B cell (primary cell): ENCODE measurements around the gene COBLL1. TPM values are rescaled to one million over a fixed set of nuclear protein-coding genes. Genes with fewer than 3 reads are reported as not detected.

Source experiments
- ATAC-seq: fragments of 200-7000 bp; cut with Tn5 transposase; one replicate; pipeline ENCODE4 v1.10.0; 2021; ENCODE audit warnings: low read depth, mild to moderate bottlenecking, moderate number of reproducible peaks, moderate library complexity
- CTCF ChIA-PET: fragments of 350-600 bp; sonication (Branson Sonifier 250); formaldehyde crosslinking; loops from one replicate; lab custom pipeline; 2021; ENCODE audit warnings: antibody characterized with exemption, inconsistent platforms; lab: Charles Lee
- POLR2A ChIA-PET: fragments of 350-600 bp; sonication (Branson Sonifier 250); formaldehyde crosslinking; loops from one replicate; lab custom pipeline; 2021; ENCODE audit warnings: antibody characterized with exemption; lab: Charles Lee
- DNase-seq: peaks from one replicate; pipeline ENCODE4 v3.0.0; 2013
- H2AFZ ChIP-seq: 2 replicates; pipeline ENCODE4 v1.6.1; 2012; ENCODE audit warnings: mild to moderate bottlenecking, low read depth, low read length; ENCODE audit not compliant: insufficient read depth, poor library complexity, severe bottlenecking
- H3K27ac ChIP-seq, 2 donors: 1 replicate in 1 of 2; 2 replicates in 1 of 2; pipeline ENCODE4 v1.5.1; 2012 to 2013; ENCODE audit warnings: low read length in 2 of 2, mild to moderate bottlenecking in 2 of 2, moderate library complexity in 1 of 2
- H3K27me3 ChIP-seq, 4 experiments: fragments of 200-600 bp in 1 of 4; sonication (generic) in 1 of 4; replicated peaks in 1 of 4; 1 replicate in 2 of 4; 2 replicates in 2 of 4; pipeline versions ENCODE4 v1.6.1 to v1.7.0; 2013 to 2016; ENCODE audit warnings: low read length in 3 of 4, mild to moderate bottlenecking in 2 of 4, mixed read lengths in 1 of 4, moderate library complexity in 1 of 4; ENCODE audit not compliant: insufficient read depth in 4 of 4, control insufficient read depth in 3 of 4; ENCODE audit errors: control extremely low read depth in 1 of 4
- H3K36me3 ChIP-seq, 2 experiments: replicated peaks in 1 of 2; 1 replicate in 1 of 2; 2 replicates in 1 of 2; pipeline versions ENCODE4 v1.6.1 to v1.7.1; 2013; ENCODE audit warnings: low read length in 1 of 2; ENCODE audit not compliant: insufficient read depth in 2 of 2, control insufficient read depth in 1 of 2; ENCODE audit errors: control extremely low read depth in 1 of 2, extremely low read depth in 1 of 2
- H3K4me1 ChIP-seq, 2 donors: fragments of 200-600 bp in 1 of 2; sonication (generic) in 1 of 2; 1 replicate in 1 of 2; 2 replicates in 1 of 2; pipeline versions ENCODE4 v1.5.1 to v1.6.1; 2013 to 2017; ENCODE audit warnings: low read length in 2 of 2; ENCODE audit not compliant: control insufficient read depth in 2 of 2, insufficient read depth in 2 of 2
- H3K4me2 ChIP-seq: replicated peaks from 2 replicates; pipeline ENCODE3; 2012; ENCODE audit warnings: mild to moderate bottlenecking, low read depth, low read length; ENCODE audit not compliant: poor library complexity, severe bottlenecking
- H3K4me3 ChIP-seq, 5 experiments: fragments of 200-600 bp in 1 of 5; sonication (generic) in 1 of 5; 1 replicate in 3 of 5; 2 replicates in 2 of 5; pipeline versions ENCODE4 v1.5.1 to v1.7.0; 2011 to 2016; ENCODE audit warnings: low read length in 4 of 5, mild to moderate bottlenecking in 4 of 5, low read depth in 2 of 5, control low read depth in 1 of 5, moderate library complexity in 1 of 5; ENCODE audit not compliant: insufficient read depth in 1 of 5; ENCODE audit errors: control extremely low read depth in 1 of 5, extremely low read depth in 1 of 5
- H3K79me2 ChIP-seq: fragments of 200-600 bp; sonication (generic); one replicate; pipeline ENCODE4 v1.6.0; 2016; ENCODE audit warnings: low read length; ENCODE audit not compliant: control insufficient read depth, insufficient read depth
- H3K9ac ChIP-seq: fragments of 200-600 bp; sonication (generic); 2 replicates; pipeline ENCODE4 v1.6.1; 2017; ENCODE audit warnings: mild to moderate bottlenecking, low read length, moderate library complexity
- H3K9me3 ChIP-seq, 3 donors: one replicate each; pipeline versions ENCODE4 v1.6.1 to v1.7.1; 2013; ENCODE audit warnings: low read length in 2 of 3; ENCODE audit not compliant: control insufficient read depth in 2 of 3, insufficient read depth in 1 of 3; ENCODE audit errors: control extremely low read depth in 1 of 3
- H4K20me1 ChIP-seq: 2 replicates; pipeline ENCODE4 v1.6.0; 2012; ENCODE audit warnings: mild to moderate bottlenecking, low read length; ENCODE audit not compliant: insufficient read depth, control insufficient read depth, poor library complexity, severe bottlenecking
- H3K27ac Mint-ChIP-seq: one replicate; pipeline ENCODE4 v1.8.0; 2021; ENCODE audit warnings: mixed read lengths
- H3K27me3 Mint-ChIP-seq: one replicate; pipeline ENCODE4 v1.8.0; 2021; ENCODE audit warnings: mixed read lengths
- H3K4me1 Mint-ChIP-seq: one replicate; pipeline ENCODE4 v1.8.0; 2021; ENCODE audit warnings: mixed read lengths
- H3K4me3 Mint-ChIP-seq: one replicate; pipeline ENCODE4 v1.8.0; 2021; ENCODE audit warnings: mixed read lengths
- H3K9me3 Mint-ChIP-seq: one replicate; pipeline ENCODE4 v1.8.0; 2022; ENCODE audit warnings: mixed read lengths; ENCODE audit not compliant: insufficient read depth
- EZH2 ChIP-seq: IDR thresholded peaks from 2 replicates; pipeline ENCODE4 v1.6.1; 2012; ENCODE audit warnings: borderline replicate concordance, low read depth, mild to moderate bottlenecking, moderate library complexity, low read length; ENCODE audit not compliant: insufficient read depth, poor library complexity, severe bottlenecking
- WGBS: methylation state at CpG from one replicate; pipeline ENCODE4 v1.1.5; 2013; ENCODE audit warnings: missing lambda C conversion rate; ENCODE audit not compliant: insufficient coverage; 5-methylcytosine and 5-hydroxymethylcytosine counted together
- intact Hi-C: fragments of 100-400 bp; cut with micrococcal nuclease; formaldehyde crosslinking; loops from one replicate; pipeline ENCODE4 v1.10.0; 2022
- polyA plus RNA-seq: library from polyadenylated mRNA; depleted of rRNA; stranded (reverse); fragments of >200 nt; gene quantifications from 2 replicates; pipeline ENCODE4 v1.2.3, GENCODE V29; 2012
- total RNA-seq, 2 donors: library from RNA; stranded (reverse); fragments of 120-200 nt in 1 of 2; gene quantifications; 1 replicate in 1 of 2; 2 replicates in 1 of 2; pipeline versions ENCODE4 v1.2.3 to v1.2.4, GENCODE V29; 2013 to 2022
- TF ChIP-seq, protein P1 (sequence below): fragments of 200-600 bp; IDR thresholded peaks from one replicate; pipeline ENCODE4 v1.8.0; 2022; ENCODE audit warnings: antibody characterized with exemption, mild to moderate bottlenecking

The COBLL1 gene
- total and polyA plus RNA-seq, 2 donors (not counting 1 experiment from before 2014, with no cell fraction given) = 45.1 to 234 TPM

DNA sequence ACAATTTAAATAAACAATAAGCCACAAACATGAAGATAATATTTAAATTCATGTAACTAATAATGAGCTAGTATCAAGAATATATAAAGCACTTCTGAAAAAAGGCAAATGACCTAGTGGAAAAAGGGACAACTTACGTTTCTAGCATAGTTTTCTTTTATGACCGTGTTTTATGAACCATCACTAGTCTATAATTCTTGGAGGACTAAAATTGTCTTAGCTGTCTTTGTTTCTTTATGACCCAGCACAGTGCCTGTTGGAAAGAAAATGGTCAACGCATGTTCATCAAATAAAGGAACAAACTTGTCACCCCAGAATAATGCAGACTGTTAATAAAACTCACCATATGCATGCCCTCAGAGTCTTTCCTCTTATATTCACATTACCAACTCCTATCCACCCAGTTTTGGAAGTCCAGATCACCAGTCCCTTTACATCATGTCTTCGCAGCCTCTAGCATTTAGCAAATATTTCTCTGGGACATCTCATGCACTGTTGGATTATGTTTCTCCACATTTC, 162.9 kb downstream of the COBLL1 start:
- Histone ChIP-seq H3K4me2 (no peak overlapping the region), H3K4me3 (no peak overlapping the region), H3K9ac (no peak overlapping the region), H3K4me1 (no peaks in the 10 kb centered on the region), H2AFZ (no peak overlapping the region), H3K36me3 (peaks cover 0 to under 1% of the 10 kb centered on the region in 2 experiments), H3K9me3 (peaks cover 0 to 5% (median 1%) of the 10 kb centered on the region in 3 donors), H3K27ac (no peak overlapping the region), H4K20me1 (no peaks in the 10 kb centered on the region), H3K79me2 (no peaks in the 10 kb centered on the region), H3K27me3 (no peaks in the 10 kb centered on the region)
- intact Hi-C loops = no loop called here
- CTCF ChIA-PET = no interaction called here
- WGBS = 100% methylated on average over 1 of the region's 4 CpGs
- Mint-ChIP-seq H3K4me3 (no peak overlapping the region), H3K27me3 (no peaks in the 10 kb centered on the region), H3K4me1 (no peaks in the 10 kb centered on the region), H3K27ac (no peak overlapping the region), H3K9me3 (peaks cover 10% of the 10 kb centered on the region)
- no peak for DNase-seq
- no peak for ATAC-seq
- TF ChIP-seq EZH2 = no peak
- TF ChIP-seq, protein P1, sequence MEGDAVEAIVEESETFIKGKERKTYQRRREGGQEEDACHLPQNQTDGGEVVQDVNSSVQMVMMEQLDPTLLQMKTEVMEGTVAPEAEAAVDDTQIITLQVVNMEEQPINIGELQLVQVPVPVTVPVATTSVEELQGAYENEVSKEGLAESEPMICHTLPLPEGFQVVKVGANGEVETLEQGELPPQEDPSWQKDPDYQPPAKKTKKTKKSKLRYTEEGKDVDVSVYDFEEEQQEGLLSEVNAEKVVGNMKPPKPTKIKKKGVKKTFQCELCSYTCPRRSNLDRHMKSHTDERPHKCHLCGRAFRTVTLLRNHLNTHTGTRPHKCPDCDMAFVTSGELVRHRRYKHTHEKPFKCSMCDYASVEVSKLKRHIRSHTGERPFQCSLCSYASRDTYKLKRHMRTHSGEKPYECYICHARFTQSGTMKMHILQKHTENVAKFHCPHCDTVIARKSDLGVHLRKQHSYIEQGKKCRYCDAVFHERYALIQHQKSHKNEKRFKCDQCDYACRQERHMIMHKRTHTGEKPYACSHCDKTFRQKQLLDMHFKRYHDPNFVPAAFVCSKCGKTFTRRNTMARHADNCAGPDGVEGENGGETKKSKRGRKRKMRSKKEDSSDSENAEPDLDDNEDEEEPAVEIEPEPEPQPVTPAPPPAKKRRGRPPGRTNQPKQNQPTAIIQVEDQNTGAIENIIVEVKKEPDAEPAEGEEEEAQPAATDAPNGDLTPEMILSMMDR = no peak
- POLR2A ChIA-PET = no interaction called here

DNA sequence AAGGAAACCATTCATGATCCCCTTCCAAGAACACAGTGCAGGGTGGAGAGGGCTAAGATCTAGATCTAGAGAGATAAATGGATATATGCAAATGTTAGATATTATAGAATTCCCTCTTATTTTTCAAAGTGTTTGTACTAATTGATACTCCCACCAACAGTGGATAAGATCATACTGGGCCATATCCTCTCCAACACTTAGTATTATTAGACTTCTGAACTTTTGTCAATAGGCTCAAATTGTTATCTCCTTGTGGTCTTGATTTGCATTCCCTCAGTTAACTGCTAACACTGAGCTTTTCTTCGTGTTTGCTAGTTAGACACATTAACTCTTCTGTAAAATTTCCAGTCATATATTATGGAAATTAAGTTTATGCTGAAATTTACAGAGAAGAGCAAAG, 163.9 kb downstream of the COBLL1 start:
- CTCF ChIA-PET = no interaction called here
- Histone ChIP-seq H3K27ac (no peak overlapping the region), H3K4me1 (no peaks in the 10 kb centered on the region), H3K9ac (no peak overlapping the region), H3K79me2 (no peaks in the 10 kb centered on the region), H4K20me1 (no peaks in the 10 kb centered on the region), H3K4me3 (no peak overlapping the region), H3K27me3 (no peaks in the 10 kb centered on the region), H3K9me3 (peaks cover 0 to 5% (median 1%) of the 10 kb centered on the region in 3 donors), H3K4me2 (no peak overlapping the region), H2AFZ (no peak overlapping the region), H3K36me3 (no peaks in the 10 kb centered on the region)
- no peak for ATAC-seq
- no peak for DNase-seq
- Mint-ChIP-seq H3K4me3 (no peak overlapping the region), H3K9me3 (peaks cover 10% of the 10 kb centered on the region), H3K4me1 (no peaks in the 10 kb centered on the region), H3K27me3 (no peaks in the 10 kb centered on the region), H3K27ac (no peak overlapping the region)
- TF ChIP-seq, protein P1 = no peak
- TF ChIP-seq EZH2 = no peak
- no CpG with 5 or more reads among the region's 1 CpG for WGBS
- POLR2A ChIA-PET = no interaction called here
- intact Hi-C loops = no loop called here
